Retinal pigment epithelial cell (primary cell): Measurements from ENCODE around the gene VSX1.

ENCODE experiments used
- DNase-seq: peaks from one replicate; pipeline ENCODE4 v3.0.0-alpha.2; 2010; ENCODE audit warnings: low read depth
- H3K4me3 ChIP-seq: 2 replicates; pipeline ENCODE4 v1.5.1; 2011; ENCODE audit warnings: mild to moderate bottlenecking, low read length, control low read depth, moderate library complexity
- CTCF ChIP-seq: conservative IDR thresholded peaks from 2 replicates; pipeline ENCODE4 v1.5.1; 2011; ENCODE audit warnings: low read depth, low read length, control low read depth, inconsistent platforms

Gene VSX1

GRCh38 chr20:25065072-25065624, 16.8 kb downstream of the VSX1 start:
- H3K4me3 ChIP-seq = no peak overlapping the region
- TF ChIP-seq CTCF = no peak
- DNase-seq = no peak

GRCh38 chr20:25064561-25065071, 17.3 kb downstream of the VSX1 start:
- no peak for TF ChIP-seq CTCF
- no peak overlapping the region for H3K4me3 ChIP-seq
- DNase-seq = no peak

GRCh38 chr20:25063981-25064380, 18.0 kb downstream of the VSX1 start:
- no peak overlapping the region for H3K4me3 ChIP-seq
- TF ChIP-seq CTCF = no peak
- DNase-seq = no peak

GRCh38 chr20:25063546-25063945, 18.4 kb downstream of the VSX1 start:
- no peak for DNase-seq
- no peak for TF ChIP-seq CTCF
- H3K4me3 ChIP-seq = no peak overlapping the region

GRCh38 chr20:25062841-25063240, 19.1 kb downstream of the VSX1 start:
- DNase-seq = no peak
- TF ChIP-seq CTCF = no peak
- H3K4me3 ChIP-seq = no peak overlapping the region

- no peak for TF ChIP-seq CTCF
- no peak for DNase-seq
- no peak overlapping the region for H3K4me3 ChIP-seq
These were observed 20.0 kb downstream of the VSX1 start for GRCh38 chr20:25061821-25062530.

GRCh38 chr20:25061103-25061799, 20.7 kb downstream of the VSX1 start:
- no peak for TF ChIP-seq CTCF
- no peak overlapping the region for H3K4me3 ChIP-seq
- no peak for DNase-seq
